PC-9 (cell line): ENCODE results near the gene MSANTD1.

Source experiments
- CTCF ChIP-seq: fragments of 200-600 bp; sonication (generic); conservative IDR thresholded peaks from 2 replicates; pipeline ENCODE4 v1.6.1; 2017; ENCODE audit warnings: mixed run types, antibody characterized with exemption, mild to moderate bottlenecking, moderate library complexity
- EZH2 ChIP-seq: fragments of 200-600 bp; sonication (generic); IDR thresholded peaks from 2 replicates; pipeline ENCODE4 v1.8.0; 2017; ENCODE audit warnings: antibody characterized with exemption, low read depth

GRCh38 chr4:3223956-3224748 is 24.8 kb upstream of the MSANTD1 start:
- no peak for TF ChIP-seq CTCF
- no peak for TF ChIP-seq EZH2
